Thyroid gland (tissue), 4 donors: Measurements from ENCODE around the gene AKAP6. TPM values are rescaled to one million over a fixed set of nuclear protein-coding genes. Genes with fewer than 3 reads are reported as not detected.

Experiments used
- DNase-seq, 2 donors: peaks; one replicate each; pipeline ENCODE4 v3.0.0-alpha.2; 2019
- H3K27ac ChIP-seq, 3 donors: fragments of 200-600 bp; sonication (generic); 1 replicate in 2 of 3; 2 replicates in 1 of 3; pipeline ENCODE4 v1.5.1; 2016 to 2019; ENCODE audit warnings: mild to moderate bottlenecking in 1 of 3, moderate library complexity in 1 of 3
- H3K27me3 ChIP-seq: fragments of 200-600 bp; sonication (generic); one replicate; pipeline ENCODE4 v1.5.1; 2019
- H3K36me3 ChIP-seq, 2 donors: fragments of 200-600 bp; sonication (generic); one replicate each; pipeline ENCODE4 v1.5.1; 2016 to 2019
- H3K4me1 ChIP-seq, 2 donors: fragments of 200-600 bp; sonication (generic); one replicate each; pipeline ENCODE4 v1.5.1; 2017 to 2019
- H3K4me3 ChIP-seq, 3 donors: fragments of 200-600 bp; sonication (generic); replicated peaks in 1 of 3; 1 replicate in 2 of 3; 2 replicates in 1 of 3; pipeline ENCODE4 v1.5.1; 2016; ENCODE audit warnings: mild to moderate bottlenecking in 1 of 3
- H3K9me3 ChIP-seq: fragments of 200-600 bp; sonication (generic); one replicate; pipeline ENCODE4 v1.5.1; 2017
- CTCF ChIP-seq, 6 experiments: fragments of 200-600 bp in 3 of 6; fragments of 450-650 bp in 3 of 6; sonication (generic) in 3 of 6; IDR thresholded peaks; one replicate each; pipeline ENCODE4 v1.5.1; 2016 to 2019; ENCODE audit warnings: antibody characterized with exemption in 6 of 6, mild to moderate bottlenecking in 2 of 6, inconsistent platforms in 1 of 6, moderate library complexity in 1 of 6
- POLR2A ChIP-seq, 2 donors: fragments of 450-650 bp; IDR thresholded peaks; one replicate each; pipeline ENCODE4 v1.6.1; 2017; ENCODE audit warnings: antibody characterized with exemption in 2 of 2, mild to moderate bottlenecking in 2 of 2, moderate library complexity in 1 of 2
- WGBS, 2 donors: methylation state at CpG; one replicate each; pipeline ENCODE4 v1.1.5; 2017; 5-methylcytosine and 5-hydroxymethylcytosine counted together
- intact Hi-C: fragments of 100-400 bp; cut with DNase I; formaldehyde crosslinking; loops from one replicate; pipeline ENCODE4 v1.15.1; 2023
- total RNA-seq, 4 donors: library from RNA; depleted of rRNA; stranded (reverse); fragments of >200 nt; gene quantifications; one replicate each; pipeline ENCODE4 v1.2.3, GENCODE V29; 2016

AKAP6 gene
- total RNA-seq, 4 donors from 2014 or later: 13.0 to 34.5 (median 22.7) TPM

- peaks cover 6 to 7% of the 10 kb centered on the region in 2 donors for H3K4me1 ChIP-seq
Observed at GRCh38 chr14:32707742-32708500, 378.8 kb downstream of the AKAP6 start.

GRCh38 chr14:32709027-32709426 is 379.9 kb downstream of the AKAP6 start:
- DNase-seq: peak in 1 of 2 donors; percentile 24
- Histone ChIP-seq H3K27ac (peak overlapping the region in 2 of 3 donors; percentile 10 to 60), H3K9me3 (no peaks in the 10 kb centered on the region), H3K36me3 (no peaks in the 10 kb centered on the region), H3K4me1 (peaks cover 0 to 4% of the 10 kb centered on the region in 2 donors), H3K27me3 (no peaks in the 10 kb centered on the region), H3K4me3 (no peak overlapping the region)
- TF ChIP-seq POLR2A (IDR thresholded peaks at IDR 0.05): no peak
- TF ChIP-seq CTCF (IDR thresholded peaks at IDR 0.05): no peak
- intact Hi-C loops: no loop called here
- 36 to 54% methylated on average over 4 of the region's 4 CpGs for WGBS, 2 donors

More at GRCh38 chr14:32707742-32708500, 378.8 kb downstream of the AKAP6 start:
- no peak overlapping the region for H3K4me3 ChIP-seq
- DNase-seq: no peak
- WGBS, 2 donors: 94 to 95% methylated on average over 5 of the region's 5 CpGs
- no peaks in the 10 kb centered on the region for H3K36me3 ChIP-seq
- H3K27me3 ChIP-seq: no peaks in the 10 kb centered on the region
- intact Hi-C loops: no loop called here
- H3K9me3 ChIP-seq: no peaks in the 10 kb centered on the region
- no peak overlapping the region for H3K27ac ChIP-seq
- TF ChIP-seq POLR2A (IDR thresholded peaks at IDR 0.05) (no peak), CTCF (IDR thresholded peaks at IDR 0.05) (no peak)

GRCh38 chr14:32710231-32710671 is 381.2 kb downstream of the AKAP6 start:
- H3K9me3 ChIP-seq: no peaks in the 10 kb centered on the region
- 80 to 83% methylated on average over 7 of the region's 7 CpGs for WGBS, 2 donors
- H3K4me1 ChIP-seq: peaks cover 0 to 4% of the 10 kb centered on the region in 2 donors
- H3K27me3 ChIP-seq: no peaks in the 10 kb centered on the region
- intact Hi-C loops: loop anchor here (10.0 kb wide), 1 partner anchor 1085 kb away; no protein-coding TSS in a partner anchor
- no peak overlapping the region for H3K4me3 ChIP-seq
- H3K27ac ChIP-seq: no peak overlapping the region
- DNase-seq: no peak
- H3K36me3 ChIP-seq: no peaks in the 10 kb centered on the region
- no peak for TF ChIP-seq CTCF (IDR thresholded peaks at IDR 0.05)
- no peak for TF ChIP-seq POLR2A (IDR thresholded peaks at IDR 0.05)

GRCh38 chr14:32710731-32711680 is 381.9 kb downstream of the AKAP6 start:
- H3K4me1 ChIP-seq: peaks cover 0 to 4% of the 10 kb centered on the region in 2 donors
- 48 to 60% methylated on average over 7 of the region's 7 CpGs for WGBS, 2 donors
- no peaks in the 10 kb centered on the region for H3K9me3 ChIP-seq
- TF ChIP-seq CTCF (IDR thresholded peaks at IDR 0.05) (peak in 4 of 6 experiments; percentile 15 to 57 (median 50)), POLR2A (IDR thresholded peaks at IDR 0.05) (no peak)
- intact Hi-C loops: loop anchor here (10.0 kb wide), 1 partner anchor 1084 kb away; no protein-coding TSS in a partner anchor
- no peaks in the 10 kb centered on the region for H3K27me3 ChIP-seq
- H3K36me3 ChIP-seq: no peaks in the 10 kb centered on the region
- no peak overlapping the region for H3K4me3 ChIP-seq
- DNase-seq: peak; percentile 12 to 23
- H3K27ac ChIP-seq: no peak overlapping the region
